GM12864 (cell line): ENCODE measurements around the gene DHX36.

Experiments used
- DNase-seq: peaks from one replicate; pipeline ENCODE4 v3.0.0-alpha.2; 2011; ENCODE audit warnings: low read depth
- H3K4me3 ChIP-seq: 2 replicates; pipeline ENCODE4 v1.5.1; 2011; ENCODE audit warnings: mild to moderate bottlenecking, low read depth, low read length, control low read depth
- TF ChIP-seq, protein P1 (sequence below): IDR thresholded peaks from 2 replicates; pipeline ENCODE4 v1.5.1; 2011; ENCODE audit warnings: low read depth, mild to moderate bottlenecking, moderate library complexity, low read length, control low read depth, inconsistent platforms; ENCODE audit errors: missing control alignments

The DHX36 gene, protein sequence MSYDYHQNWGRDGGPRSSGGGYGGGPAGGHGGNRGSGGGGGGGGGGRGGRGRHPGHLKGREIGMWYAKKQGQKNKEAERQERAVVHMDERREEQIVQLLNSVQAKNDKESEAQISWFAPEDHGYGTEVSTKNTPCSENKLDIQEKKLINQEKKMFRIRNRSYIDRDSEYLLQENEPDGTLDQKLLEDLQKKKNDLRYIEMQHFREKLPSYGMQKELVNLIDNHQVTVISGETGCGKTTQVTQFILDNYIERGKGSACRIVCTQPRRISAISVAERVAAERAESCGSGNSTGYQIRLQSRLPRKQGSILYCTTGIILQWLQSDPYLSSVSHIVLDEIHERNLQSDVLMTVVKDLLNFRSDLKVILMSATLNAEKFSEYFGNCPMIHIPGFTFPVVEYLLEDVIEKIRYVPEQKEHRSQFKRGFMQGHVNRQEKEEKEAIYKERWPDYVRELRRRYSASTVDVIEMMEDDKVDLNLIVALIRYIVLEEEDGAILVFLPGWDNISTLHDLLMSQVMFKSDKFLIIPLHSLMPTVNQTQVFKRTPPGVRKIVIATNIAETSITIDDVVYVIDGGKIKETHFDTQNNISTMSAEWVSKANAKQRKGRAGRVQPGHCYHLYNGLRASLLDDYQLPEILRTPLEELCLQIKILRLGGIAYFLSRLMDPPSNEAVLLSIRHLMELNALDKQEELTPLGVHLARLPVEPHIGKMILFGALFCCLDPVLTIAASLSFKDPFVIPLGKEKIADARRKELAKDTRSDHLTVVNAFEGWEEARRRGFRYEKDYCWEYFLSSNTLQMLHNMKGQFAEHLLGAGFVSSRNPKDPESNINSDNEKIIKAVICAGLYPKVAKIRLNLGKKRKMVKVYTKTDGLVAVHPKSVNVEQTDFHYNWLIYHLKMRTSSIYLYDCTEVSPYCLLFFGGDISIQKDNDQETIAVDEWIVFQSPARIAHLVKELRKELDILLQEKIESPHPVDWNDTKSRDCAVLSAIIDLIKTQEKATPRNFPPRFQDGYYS

DNA sequence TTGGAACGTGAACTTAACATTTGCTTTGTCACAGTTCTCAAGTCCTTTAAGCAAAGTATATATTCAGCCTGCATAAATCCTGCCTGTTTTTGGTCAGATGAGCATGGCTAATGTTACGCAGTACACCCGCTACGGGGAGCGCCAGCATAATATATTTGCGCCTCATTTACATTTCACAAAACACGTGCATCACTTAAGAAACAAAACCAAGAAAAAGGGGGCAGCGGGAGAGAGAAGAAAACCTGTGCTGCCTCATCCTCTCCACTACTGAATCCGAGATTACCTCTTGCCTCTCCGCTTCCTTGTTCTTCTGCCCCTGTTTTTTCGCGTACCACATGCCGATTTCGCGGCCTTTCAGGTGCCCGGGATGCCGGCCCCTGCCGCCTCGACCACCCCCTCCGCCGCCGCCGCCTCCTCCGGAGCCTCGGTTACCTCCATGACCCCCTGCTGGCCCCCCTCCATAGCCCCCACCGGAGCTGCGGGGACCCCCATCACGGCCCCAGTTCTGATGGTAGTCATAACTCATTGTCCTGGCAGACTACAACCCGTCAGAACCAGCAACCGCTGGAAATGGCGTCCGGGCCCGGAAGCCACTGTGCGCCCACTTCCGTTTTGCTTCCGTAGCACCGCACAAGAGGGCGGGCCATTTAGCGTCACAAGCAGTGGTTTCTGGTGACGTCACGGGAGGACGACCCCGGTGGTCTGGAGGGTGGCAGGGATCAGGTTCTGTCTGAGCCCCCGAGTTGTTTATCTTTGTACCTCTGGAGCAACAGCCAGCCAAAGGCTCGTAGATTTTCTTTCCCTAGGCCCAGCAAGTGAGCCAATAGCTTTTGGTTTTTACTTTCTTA lies at the start of gene DHX36:
Gene DHX36 (minus strand): TSS at position 597 of the 848 bp plus-strand sequence. CDS start 71 bp downstream, at position 526.
- peak within 1 kb of the TSS; percentile 60 for H3K4me3 ChIP-seq
- DNase-seq: peak; percentile 75
- TF ChIP-seq, protein P1, sequence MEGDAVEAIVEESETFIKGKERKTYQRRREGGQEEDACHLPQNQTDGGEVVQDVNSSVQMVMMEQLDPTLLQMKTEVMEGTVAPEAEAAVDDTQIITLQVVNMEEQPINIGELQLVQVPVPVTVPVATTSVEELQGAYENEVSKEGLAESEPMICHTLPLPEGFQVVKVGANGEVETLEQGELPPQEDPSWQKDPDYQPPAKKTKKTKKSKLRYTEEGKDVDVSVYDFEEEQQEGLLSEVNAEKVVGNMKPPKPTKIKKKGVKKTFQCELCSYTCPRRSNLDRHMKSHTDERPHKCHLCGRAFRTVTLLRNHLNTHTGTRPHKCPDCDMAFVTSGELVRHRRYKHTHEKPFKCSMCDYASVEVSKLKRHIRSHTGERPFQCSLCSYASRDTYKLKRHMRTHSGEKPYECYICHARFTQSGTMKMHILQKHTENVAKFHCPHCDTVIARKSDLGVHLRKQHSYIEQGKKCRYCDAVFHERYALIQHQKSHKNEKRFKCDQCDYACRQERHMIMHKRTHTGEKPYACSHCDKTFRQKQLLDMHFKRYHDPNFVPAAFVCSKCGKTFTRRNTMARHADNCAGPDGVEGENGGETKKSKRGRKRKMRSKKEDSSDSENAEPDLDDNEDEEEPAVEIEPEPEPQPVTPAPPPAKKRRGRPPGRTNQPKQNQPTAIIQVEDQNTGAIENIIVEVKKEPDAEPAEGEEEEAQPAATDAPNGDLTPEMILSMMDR: no peak

DNA sequence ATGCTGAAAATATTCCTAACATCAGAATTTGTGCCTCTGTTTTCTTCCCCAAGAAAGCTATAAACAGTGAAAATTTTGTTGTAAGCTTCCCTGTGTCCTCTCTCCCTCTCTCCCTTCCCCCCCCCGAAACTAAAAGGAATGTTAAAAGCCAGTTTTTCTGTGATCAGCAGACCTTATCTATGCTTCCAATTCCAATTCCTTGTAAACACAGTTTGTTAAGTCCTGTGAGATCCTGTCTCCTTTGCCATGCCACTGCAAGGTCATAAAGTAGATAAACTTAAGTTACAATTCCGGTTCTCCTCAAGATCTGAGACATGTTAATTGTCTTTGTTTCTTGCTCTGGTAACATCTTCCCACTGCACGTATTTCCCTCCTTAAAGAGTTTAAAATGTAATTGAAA lies 42.9 kb upstream of the DHX36 start:
- DNase-seq: no peak
- TF ChIP-seq, protein P1: no peak
- no peak overlapping the region for H3K4me3 ChIP-seq

DNA sequence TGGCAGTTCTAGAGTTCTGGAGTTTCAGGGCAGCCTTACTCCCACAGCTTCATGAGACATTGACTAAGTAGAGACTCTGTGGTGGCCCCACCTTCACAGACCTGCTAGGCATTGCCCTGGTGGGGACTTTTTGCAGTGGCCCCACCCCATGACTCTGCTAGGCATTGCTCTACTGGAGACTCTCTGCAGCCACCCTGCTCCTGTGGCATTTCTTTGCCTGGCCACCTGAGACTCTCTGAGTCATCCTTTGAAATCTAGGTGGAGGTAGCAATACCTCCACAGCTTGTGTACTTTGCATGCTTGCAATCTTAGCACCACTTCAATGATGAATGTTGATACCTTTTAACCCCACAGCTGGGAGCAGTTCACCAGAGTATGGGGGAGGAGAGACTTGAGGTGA lies 40.6 kb upstream of the DHX36 start:
- H3K4me3 ChIP-seq: no peak overlapping the region
- TF ChIP-seq, protein P1: no peak
- no peak for DNase-seq

GRCh38 chr3:154361099-154361498 lies 36.8 kb upstream of the DHX36 start:
- TF ChIP-seq, protein P1: no peak
- no peak for DNase-seq
- no peak overlapping the region for H3K4me3 ChIP-seq

- no peak overlapping the region for H3K4me3 ChIP-seq
- no peak for DNase-seq
- TF ChIP-seq, protein P1: no peak
Observed at GRCh38 chr3:154356009-154356408, 31.7 kb upstream of the DHX36 start.

- TF ChIP-seq, protein P1: no peak
- no peak overlapping the region for H3K4me3 ChIP-seq
- no peak for DNase-seq
Observed at GRCh38 chr3:154349223-154349622, 24.9 kb upstream of the DHX36 start.
